ENCODE results near the gene LIPT2.

LIPT2 gene

GRCh38 chr11:74463216-74463615, 30.3 kb downstream of the LIPT2 start:
- no peak for DNase-seq

GRCh38 chr11:74462631-74463030, 30.9 kb downstream of the LIPT2 start:
- DNase-seq: no peak
- Mint-ChIP-seq H3K27me3 (ENCODE audit: low read depth, poor library complexity) (peaks cover 18% of the 10 kb centered on the region), H3K27ac (no peak overlapping the region), H3K4me3 (no peak overlapping the region), H3K4me1 (peaks cover 9% of the 10 kb centered on the region), H3K36me3 (ENCODE audit: low read depth) (no peaks in the 10 kb centered on the region), H3K9me3 (no peaks in the 10 kb centered on the region)
- no peak for TF ChIP-seq CTCF (IDR thresholded peaks at IDR 0.05)

More at GRCh38 chr11:74463216-74463615, 30.3 kb downstream of the LIPT2 start:
- no peak overlapping the region for H3K4me3 Mint-ChIP-seq
- no peak for TF ChIP-seq CTCF (IDR thresholded peaks at IDR 0.05)
- H3K4me1 Mint-ChIP-seq: peaks cover 15% of the 10 kb centered on the region
- H3K36me3 Mint-ChIP-seq (ENCODE audit: low read depth): no peaks in the 10 kb centered on the region
- peaks cover 18% of the 10 kb centered on the region for H3K27me3 Mint-ChIP-seq (ENCODE audit: low read depth, poor library complexity)
- no peak overlapping the region for H3K27ac Mint-ChIP-seq
- H3K9me3 Mint-ChIP-seq: no peaks in the 10 kb centered on the region

GRCh38 chr11:74462009-74462408, 31.5 kb downstream of the LIPT2 start:
- Mint-ChIP-seq H3K27me3 (ENCODE audit: low read depth, poor library complexity) (peaks cover 18% of the 10 kb centered on the region), H3K27ac (no peak overlapping the region), H3K4me1 (peaks cover 7% of the 10 kb centered on the region), H3K36me3 (ENCODE audit: low read depth) (no peaks in the 10 kb centered on the region), H3K9me3 (no peaks in the 10 kb centered on the region), H3K4me3 (no peak overlapping the region)
- no peak for DNase-seq
- no peak for TF ChIP-seq CTCF (IDR thresholded peaks at IDR 0.05)

GRCh38 chr11:74460481-74461154, 32.9 kb downstream of the LIPT2 start:
- no peak for DNase-seq
- no peaks in the 10 kb centered on the region for H3K4me1 Mint-ChIP-seq
- no peaks in the 10 kb centered on the region for H3K36me3 Mint-ChIP-seq (ENCODE audit: low read depth)
- H3K27ac Mint-ChIP-seq: no peak overlapping the region
- no peak for TF ChIP-seq CTCF (IDR thresholded peaks at IDR 0.05)
- no peaks in the 10 kb centered on the region for H3K9me3 Mint-ChIP-seq
- H3K27me3 Mint-ChIP-seq (ENCODE audit: low read depth, poor library complexity): peaks cover 13% of the 10 kb centered on the region
- H3K4me3 Mint-ChIP-seq: no peak overlapping the region

GRCh38 chr11:74460065-74460464, 33.5 kb downstream of the LIPT2 start:
- Mint-ChIP-seq H3K27me3 (ENCODE audit: low read depth, poor library complexity) (peaks cover 8% of the 10 kb centered on the region), H3K36me3 (ENCODE audit: low read depth) (no peaks in the 10 kb centered on the region), H3K4me1 (no peaks in the 10 kb centered on the region), H3K9me3 (no peaks in the 10 kb centered on the region), H3K27ac (no peak overlapping the region), H3K4me3 (no peak overlapping the region)
- DNase-seq: no peak
- TF ChIP-seq CTCF (IDR thresholded peaks at IDR 0.05): no peak

GRCh38 chr11:74459584-74459983, 33.9 kb downstream of the LIPT2 start:
- no peak for DNase-seq
- no peaks in the 10 kb centered on the region for H3K9me3 Mint-ChIP-seq
- no peaks in the 10 kb centered on the region for H3K4me1 Mint-ChIP-seq
- H3K4me3 Mint-ChIP-seq: no peak overlapping the region
- H3K27me3 Mint-ChIP-seq (ENCODE audit: low read depth, poor library complexity): peaks cover 10% of the 10 kb centered on the region
- no peak overlapping the region for H3K27ac Mint-ChIP-seq
- no peaks in the 10 kb centered on the region for H3K36me3 Mint-ChIP-seq (ENCODE audit: low read depth)
- TF ChIP-seq CTCF (IDR thresholded peaks at IDR 0.05): no peak

All from nephron progenitor cell (in vitro differentiated cells).